Measurements from ENCODE around the gene TUBGCP2.
"Not testable (repeated sequence)": the region's sequence is repeated elsewhere in the genome, so short reads cannot be mapped to it uniquely, and the experiment has no call there.

TUBGCP2 gene

GRCh38 chr10:133272301-133272963 is 36.2 kb downstream of the TUBGCP2 start:
- no peak overlapping the region for H3K4me3 Mint-ChIP-seq
- peaks cover 55% of the 10 kb centered on the region for H3K36me3 Mint-ChIP-seq (ENCODE audit: insufficient read depth)
- DNase-seq (no peak), ATAC-seq (replicated peaks) (no peak)
- H3K4me1 Mint-ChIP-seq (ENCODE audit: low read depth in 2 of 2) = peaks cover under 1 to 14% of the 10 kb centered on the region in 2 donors
- H3K27me3 Mint-ChIP-seq = no peaks in the 10 kb centered on the region
- H3K9me3 Mint-ChIP-seq = no peaks in the 10 kb centered on the region
- H3K27ac Mint-ChIP-seq = peak overlapping the region in 1 of 2 donors; percentile 22

GRCh38 chr10:133271521-133272300 is 37.0 kb downstream of the TUBGCP2 start:
- H3K27me3 Mint-ChIP-seq = no peaks in the 10 kb centered on the region
- peaks cover 57% of the 10 kb centered on the region for H3K36me3 Mint-ChIP-seq (ENCODE audit: insufficient read depth)
- ATAC-seq (replicated peaks) = no peak
- H3K4me1 Mint-ChIP-seq (ENCODE audit: low read depth in 2 of 2) = peaks cover 0 to 14% of the 10 kb centered on the region in 2 donors
- no peak overlapping the region for H3K4me3 Mint-ChIP-seq
- no peaks in the 10 kb centered on the region for H3K9me3 Mint-ChIP-seq
- no peak for DNase-seq
- H3K27ac Mint-ChIP-seq = no peak overlapping the region

- no peak overlapping the region for H3K27ac Mint-ChIP-seq
- H3K27me3 Mint-ChIP-seq = no peaks in the 10 kb centered on the region
- H3K4me1 Mint-ChIP-seq (ENCODE audit: low read depth in 2 of 2) = peaks cover under 1 to 13% of the 10 kb centered on the region in 2 donors
- DNase-seq (no peak), ATAC-seq (replicated peaks) (no peak)
- peaks cover 52% of the 10 kb centered on the region for H3K36me3 Mint-ChIP-seq (ENCODE audit: insufficient read depth)
- H3K4me3 Mint-ChIP-seq = no peak overlapping the region
- H3K9me3 Mint-ChIP-seq = no peaks in the 10 kb centered on the region
Measured at GRCh38 chr10:133270773-133271297, 37.8 kb downstream of the TUBGCP2 start.

GRCh38 chr10:133270204-133270603 is 38.5 kb downstream of the TUBGCP2 start:
- H3K4me1 Mint-ChIP-seq (ENCODE audit: low read depth in 2 of 2) = peaks cover 7 to 13% of the 10 kb centered on the region in 2 donors
- no peak for DNase-seq
- no peaks in the 10 kb centered on the region for H3K9me3 Mint-ChIP-seq
- peaks cover 51% of the 10 kb centered on the region for H3K36me3 Mint-ChIP-seq (ENCODE audit: insufficient read depth)
- H3K4me3 Mint-ChIP-seq = no peak overlapping the region
- peak overlapping the region in 1 of 2 donors; percentile 38 for H3K27ac Mint-ChIP-seq
- no peak for ATAC-seq (replicated peaks)
- no peaks in the 10 kb centered on the region for H3K27me3 Mint-ChIP-seq

GRCh38 chr10:133269367-133269766 is 39.3 kb downstream of the TUBGCP2 start:
- H3K9me3 Mint-ChIP-seq = no peaks in the 10 kb centered on the region

GRCh38 chr10:133268532-133268931 is 40.1 kb downstream of the TUBGCP2 start:
- Mint-ChIP-seq H3K36me3 (ENCODE audit: insufficient read depth) (peaks cover 59% of the 10 kb centered on the region), H3K4me1 (ENCODE audit: low read depth in 2 of 2) (peaks cover 21 to 24% of the 10 kb centered on the region in 2 donors), H3K27ac (peak overlapping the region in 1 of 2 donors; percentile 59), H3K9me3 (no peaks in the 10 kb centered on the region), H3K4me3 (no peak overlapping the region), H3K27me3 (no peaks in the 10 kb centered on the region)
- ATAC-seq (replicated peaks) (no peak), DNase-seq (no peak)

More at GRCh38 chr10:133269367-133269766, 39.3 kb downstream of the TUBGCP2 start:
- ATAC-seq (replicated peaks) = no peak
- no peak for DNase-seq
- H3K36me3 Mint-ChIP-seq (ENCODE audit: insufficient read depth) = peaks cover 51% of the 10 kb centered on the region
- H3K27me3 Mint-ChIP-seq = no peaks in the 10 kb centered on the region
- H3K4me1 Mint-ChIP-seq (ENCODE audit: low read depth in 2 of 2) = peaks cover 12 to 16% of the 10 kb centered on the region in 2 donors
- H3K4me3 Mint-ChIP-seq = no peak overlapping the region
- H3K27ac Mint-ChIP-seq = no peak overlapping the region

- Mint-ChIP-seq H3K4me3 (no peak overlapping the region), H3K27me3 (no peaks in the 10 kb centered on the region), H3K36me3 (ENCODE audit: insufficient read depth) (peaks cover 61% of the 10 kb centered on the region), H3K9me3 (no peaks in the 10 kb centered on the region), H3K4me1 (ENCODE audit: low read depth in 2 of 2) (peaks cover 24 to 27% of the 10 kb centered on the region in 2 donors), H3K27ac (peak overlapping the region in 1 of 2 donors; percentile 59)
- ATAC-seq (replicated peaks) (no peak), DNase-seq (no peak)
Measured at GRCh38 chr10:133267829-133268228, 40.8 kb downstream of the TUBGCP2 start.

GRCh38 chr10:133267293-133267692 is 41.4 kb downstream of the TUBGCP2 start:
- no peak for ATAC-seq (replicated peaks)
- Mint-ChIP-seq H3K36me3 (ENCODE audit: insufficient read depth) (peaks cover 61% of the 10 kb centered on the region), H3K9me3 (no peaks in the 10 kb centered on the region), H3K4me3 (no peak overlapping the region), H3K4me1 (ENCODE audit: low read depth in 2 of 2) (peaks cover 26 to 30% of the 10 kb centered on the region in 2 donors), H3K27me3 (no peaks in the 10 kb centered on the region), H3K27ac (peak overlapping the region in 1 of 2 donors; percentile 35)
- DNase-seq = no peak

GRCh38 chr10:133266056-133266795 is 42.4 kb downstream of the TUBGCP2 start:
- Mint-ChIP-seq H3K36me3 (ENCODE audit: insufficient read depth) (peaks cover 55% of the 10 kb centered on the region), H3K27ac (peak overlapping the region; percentile 35 to 75), H3K27me3 (no peaks in the 10 kb centered on the region), H3K4me1 (ENCODE audit: low read depth in 2 of 2) (peaks cover 26 to 33% of the 10 kb centered on the region in 2 donors), H3K9me3 (no peaks in the 10 kb centered on the region), H3K4me3 (no peak overlapping the region)
- ATAC-seq (replicated peaks) (no peak), DNase-seq (no peak)

- H3K27ac Mint-ChIP-seq = peak overlapping the region in 1 of 2 donors; percentile 75
- ATAC-seq (replicated peaks); H3K9me3 Mint-ChIP-seq; H3K27me3 Mint-ChIP-seq; DNase-seq: not testable (repeated sequence)
- H3K4me3 Mint-ChIP-seq = peak overlapping the region; percentile 62 to 64
- H3K4me1 Mint-ChIP-seq (ENCODE audit: low read depth in 2 of 2) = peaks cover 38 to 45% of the 10 kb centered on the region in 2 donors
- peaks cover 56% of the 10 kb centered on the region for H3K36me3 Mint-ChIP-seq (ENCODE audit: insufficient read depth)
Measured at GRCh38 chr10:133265052-133265451, 43.6 kb downstream of the TUBGCP2 start.

GRCh38 chr10:133264461-133264860 is 44.2 kb downstream of the TUBGCP2 start:
- ATAC-seq (replicated peaks) (peak; percentile 30), DNase-seq (peak in 1 of 3 experiments; percentile 33)
- Mint-ChIP-seq H3K4me3 (peak overlapping the region; percentile 74 to 75), H3K4me1 (ENCODE audit: low read depth in 2 of 2) (peaks cover 43 to 51% of the 10 kb centered on the region in 2 donors), H3K9me3 (no peaks in the 10 kb centered on the region), H3K36me3 (ENCODE audit: insufficient read depth) (peaks cover 53% of the 10 kb centered on the region), H3K27me3 (no peaks in the 10 kb centered on the region), H3K27ac (peak overlapping the region; percentile 55 to 62)

- Mint-ChIP-seq H3K9me3 (no peaks in the 10 kb centered on the region), H3K36me3 (ENCODE audit: insufficient read depth) (peaks cover 58% of the 10 kb centered on the region), H3K27ac (peak overlapping the region in 1 of 2 donors; percentile 62), H3K4me1 (ENCODE audit: low read depth in 2 of 2) (peaks cover 49 to 57% of the 10 kb centered on the region in 2 donors), H3K27me3 (no peaks in the 10 kb centered on the region), H3K4me3 (peak overlapping the region; percentile 74 to 75)
- DNase-seq (no peak), ATAC-seq (replicated peaks) (no peak)
Measured at GRCh38 chr10:133263674-133264073, 45.0 kb downstream of the TUBGCP2 start.

GRCh38 chr10:133262696-133263095 is 46.0 kb downstream of the TUBGCP2 start:
- peaks cover 54 to 62% of the 10 kb centered on the region in 2 donors for H3K4me1 Mint-ChIP-seq (ENCODE audit: low read depth in 2 of 2)
- H3K27me3 Mint-ChIP-seq = no peaks in the 10 kb centered on the region
- no peak for ATAC-seq (replicated peaks)
- H3K27ac Mint-ChIP-seq = peak overlapping the region in 1 of 2 donors; percentile 65
- no peak for DNase-seq
- H3K4me3 Mint-ChIP-seq = peak overlapping the region; percentile 58 to 73
- no peaks in the 10 kb centered on the region for H3K9me3 Mint-ChIP-seq
- peaks cover 57% of the 10 kb centered on the region for H3K36me3 Mint-ChIP-seq (ENCODE audit: insufficient read depth)

Measured in effector memory CD8-positive, alpha-beta T cell (primary cell).